Activated T-helper 1 cell treated with anti-CD3 and anti-CD28 coated beads, Interleukin-12 subunit alpha, Interleukin-12 subunit beta, Interleukin-2, Interleukin-4 antibody, amounts not matched to agents 30 ng/mL and 10 ng/mL and 1 ng/mL, durations not matched to agents 14 hours and 24 hours and 36 hours (primary cell): ENCODE data around the gene MAML3. TPM values are rescaled to one million over a fixed set of nuclear protein-coding genes. Genes with fewer than 3 reads are reported as not detected.
"Not testable (repeated sequence)": the region's sequence is repeated elsewhere in the genome, so short reads cannot be mapped to it uniquely, and the experiment has no call there.

ENCODE experiments used
- DNase-seq: peaks from one replicate; pipeline ENCODE4 v3.0.0; 2021; ENCODE audit warnings: low spot score
- H3K27ac Mint-ChIP-seq: one replicate; pipeline ENCODE4 v1.8.0; 2021; ENCODE audit warnings: mild to moderate bottlenecking, mixed read lengths
- H3K27me3 Mint-ChIP-seq: one replicate; pipeline ENCODE4 v1.8.0; 2022; ENCODE audit warnings: mild to moderate bottlenecking, moderate library complexity, mixed read lengths; ENCODE audit not compliant: insufficient read depth
- H3K36me3 Mint-ChIP-seq: one replicate; pipeline ENCODE4 v1.8.0; 2021; ENCODE audit warnings: low read depth, mixed read lengths
- H3K4me1 Mint-ChIP-seq: one replicate; pipeline ENCODE4 v1.8.0; 2021; ENCODE audit warnings: low read depth, mixed read lengths
- H3K4me3 Mint-ChIP-seq: one replicate; pipeline ENCODE4 v1.8.0; 2021; ENCODE audit warnings: mild to moderate bottlenecking, moderate library complexity, mixed read lengths
- H3K9me3 Mint-ChIP-seq: one replicate; pipeline ENCODE4 v1.8.0; 2021; ENCODE audit warnings: mixed read lengths
- intact Hi-C: fragments of 100-400 bp; cut with micrococcal nuclease; formaldehyde crosslinking; loops from one replicate; pipeline ENCODE4 v1.15.1; 2024
- total RNA-seq: library from RNA; stranded (reverse); gene quantifications from 2 replicates; pipeline ENCODE4 v1.2.3, GENCODE V29; 2022

The MAML3 gene
- total RNA-seq, 1 donor from 2014 or later: 0.47 TPM

- H3K36me3 Mint-ChIP-seq: no peaks in the 10 kb centered on the region
- no peak overlapping the region for H3K4me3 Mint-ChIP-seq
- H3K27ac Mint-ChIP-seq: no peak overlapping the region
- peaks cover 33% of the 10 kb centered on the region for H3K27me3 Mint-ChIP-seq
- no peak for DNase-seq
- no peaks in the 10 kb centered on the region for H3K4me1 Mint-ChIP-seq
- no peaks in the 10 kb centered on the region for H3K9me3 Mint-ChIP-seq
- intact Hi-C loops: no loop called here
These were observed 195.3 kb downstream of the MAML3 start for GRCh38 chr4:139958739-139959098.

DNA sequence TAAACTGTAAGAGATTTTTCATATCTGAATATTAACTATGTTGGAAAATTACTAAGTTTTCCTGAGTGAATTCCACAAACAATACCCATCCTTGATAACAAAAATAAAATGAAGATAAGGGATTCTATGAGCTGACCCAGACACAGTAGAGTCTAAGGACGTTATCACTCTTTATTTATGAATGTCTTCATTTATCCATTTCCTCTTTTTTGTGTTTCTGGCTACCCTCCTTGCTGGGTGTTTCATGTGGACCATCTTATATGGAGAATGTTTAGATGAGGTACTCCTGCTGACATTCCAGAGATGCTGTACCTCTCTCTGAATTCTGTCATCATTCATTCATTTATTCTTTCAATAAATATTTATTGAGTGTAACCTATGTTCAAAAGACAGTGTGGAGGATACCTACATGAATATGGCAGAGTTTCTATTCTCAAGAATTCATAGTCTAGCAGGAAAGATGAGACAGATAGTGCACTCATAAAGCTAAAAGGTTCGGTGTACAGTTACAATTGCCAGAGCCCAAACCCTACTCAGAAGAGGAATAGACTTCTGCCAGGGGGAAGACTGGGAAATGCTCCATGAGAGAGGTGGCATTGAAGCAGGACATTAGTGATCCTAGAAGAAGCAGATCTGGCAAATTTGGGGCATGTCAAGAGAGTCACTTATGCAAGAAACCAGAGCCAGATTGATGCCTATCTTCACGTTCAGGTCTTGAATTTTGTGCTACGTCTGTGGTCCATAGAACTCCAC lies 195.8 kb downstream of the MAML3 start:
- no peaks in the 10 kb centered on the region for H3K4me1 Mint-ChIP-seq
- no peak for DNase-seq
- H3K27me3 Mint-ChIP-seq: peaks cover 33% of the 10 kb centered on the region
- H3K27ac Mint-ChIP-seq: no peak overlapping the region
- no peak overlapping the region for H3K4me3 Mint-ChIP-seq
- no peaks in the 10 kb centered on the region for H3K36me3 Mint-ChIP-seq
- intact Hi-C loops: no loop called here
- no peaks in the 10 kb centered on the region for H3K9me3 Mint-ChIP-seq

DNA sequence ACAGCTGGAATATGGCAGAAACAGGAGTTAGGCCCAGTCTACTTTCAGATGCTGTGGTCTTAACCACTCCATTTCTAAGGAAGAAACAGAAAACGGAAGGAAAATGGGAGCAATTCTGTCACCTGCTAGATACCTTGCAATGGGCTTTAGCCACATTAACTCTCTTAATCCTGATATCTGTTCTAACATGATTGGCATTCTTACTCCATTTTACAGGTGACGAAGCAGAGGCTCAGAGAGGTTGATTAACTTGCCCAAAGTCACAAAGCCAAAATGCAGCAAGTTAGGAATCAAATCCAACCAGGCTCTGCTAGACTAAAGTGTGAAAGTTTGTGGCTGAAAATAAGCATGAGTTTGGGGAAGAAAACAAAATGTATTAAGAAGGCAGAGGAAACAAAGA lies 196.9 kb downstream of the MAML3 start:
- H3K27ac Mint-ChIP-seq: no peak overlapping the region
- H3K9me3 Mint-ChIP-seq: no peaks in the 10 kb centered on the region
- H3K4me1 Mint-ChIP-seq: peaks cover 4% of the 10 kb centered on the region
- H3K27me3 Mint-ChIP-seq: peaks cover 32% of the 10 kb centered on the region
- no peak for DNase-seq
- H3K36me3 Mint-ChIP-seq: peaks cover 1% of the 10 kb centered on the region
- H3K4me3 Mint-ChIP-seq: no peak overlapping the region
- intact Hi-C loops: no loop called here

DNA sequence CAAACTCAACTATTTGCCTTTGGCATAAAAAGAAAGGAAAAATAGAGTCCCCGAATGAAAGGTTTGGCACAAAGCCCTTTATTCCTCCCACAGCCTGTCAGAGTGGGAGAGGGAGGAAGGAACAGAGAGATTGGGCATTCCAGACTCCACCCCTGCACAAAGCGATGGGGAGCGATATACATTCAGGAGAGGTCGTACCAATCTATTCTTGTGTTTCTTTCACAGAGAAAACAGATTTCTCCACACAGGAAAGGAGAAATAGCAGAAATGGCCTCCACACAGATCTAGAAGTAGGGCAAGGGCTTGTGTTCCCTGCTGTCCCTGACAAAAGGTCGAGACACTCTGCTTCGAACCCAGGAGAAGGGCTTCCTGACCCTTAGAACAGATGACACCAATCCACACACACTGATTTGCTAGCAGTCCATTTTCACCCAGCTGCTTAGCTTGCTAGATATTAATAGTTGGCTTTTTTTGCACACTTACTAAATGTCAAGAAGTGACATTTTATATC lies 197.4 kb downstream of the MAML3 start:
- peaks cover 32% of the 10 kb centered on the region for H3K27me3 Mint-ChIP-seq
- H3K9me3 Mint-ChIP-seq: no peaks in the 10 kb centered on the region
- H3K4me3 Mint-ChIP-seq: no peak overlapping the region
- DNase-seq: no peak
- intact Hi-C loops: no loop called here
- no peak overlapping the region for H3K27ac Mint-ChIP-seq
- peaks cover 1% of the 10 kb centered on the region for H3K36me3 Mint-ChIP-seq
- H3K4me1 Mint-ChIP-seq: peaks cover 9% of the 10 kb centered on the region

- Mint-ChIP-seq H3K27ac (no peak overlapping the region), H3K9me3 (no peaks in the 10 kb centered on the region), H3K27me3 (peaks cover 32% of the 10 kb centered on the region), H3K4me3 (no peak overlapping the region), H3K4me1 (peaks cover 19% of the 10 kb centered on the region), H3K36me3 (peaks cover 1% of the 10 kb centered on the region)
- intact Hi-C loops: no loop called here
- DNase-seq: no peak
These were observed 198.4 kb downstream of the MAML3 start for GRCh38 chr4:139955600-139955999.

DNA sequence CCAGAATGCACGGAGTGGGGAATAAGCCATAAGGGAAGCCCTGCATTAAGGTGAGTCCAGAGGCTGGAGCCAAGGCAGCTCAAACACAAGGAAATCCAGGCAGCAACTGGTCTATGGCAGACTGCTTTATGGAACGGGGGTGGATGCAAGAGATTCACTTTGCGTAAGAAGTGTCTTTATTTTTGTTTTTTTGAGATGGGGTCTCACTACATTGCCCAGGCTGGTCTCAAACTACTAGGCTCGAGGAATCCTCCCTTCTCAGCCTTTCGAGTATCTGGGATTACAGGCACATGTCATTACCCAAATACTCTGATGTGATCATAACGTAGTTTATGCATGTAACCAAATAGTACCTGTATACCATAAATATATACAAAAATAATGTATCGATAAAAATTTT lies 199.5 kb downstream of the MAML3 start:
- Mint-ChIP-seq H3K4me1 (peaks cover 28% of the 10 kb centered on the region), H3K4me3 (no peak overlapping the region), H3K36me3 (peaks cover 3% of the 10 kb centered on the region), H3K27me3 (peaks cover 23% of the 10 kb centered on the region), H3K9me3 (peaks cover 4% of the 10 kb centered on the region), H3K27ac (no peak overlapping the region)
- DNase-seq: no peak
- intact Hi-C loops: loop anchor here (5.0 kb wide), 3 partner anchors 103 to 298 kb away; no protein-coding TSS in a partner anchor

DNA sequence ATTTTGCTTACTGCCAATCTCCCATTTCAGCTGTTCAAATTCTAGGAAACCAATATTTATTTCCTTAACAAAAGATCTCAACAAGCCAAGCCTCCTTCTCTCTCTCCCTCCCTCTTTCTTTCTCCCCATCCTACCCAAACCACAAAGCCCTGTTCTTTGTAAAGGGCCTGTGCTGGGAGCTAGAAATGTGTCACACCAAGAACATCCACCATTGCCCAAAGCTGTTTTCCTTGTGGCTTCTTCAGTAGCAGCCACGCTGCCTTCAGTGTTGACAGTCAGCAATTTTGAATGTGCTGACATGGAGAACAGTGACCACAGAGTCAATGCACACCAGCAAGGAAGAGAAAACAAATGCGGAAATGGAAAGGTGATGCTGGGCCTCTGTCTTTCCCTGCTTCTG lies 203.0 kb downstream of the MAML3 start:
- peaks cover 11% of the 10 kb centered on the region for H3K27me3 Mint-ChIP-seq
- peaks cover 49% of the 10 kb centered on the region for H3K4me1 Mint-ChIP-seq
- H3K4me3 Mint-ChIP-seq: peak overlapping the region; percentile 48
- intact Hi-C loops: loop anchor here (1.0 to 5.0 kb wide), 8 partner anchors 27 to 422 kb away; partner anchors contain the start of gene SCOC
- peak; percentile 21 for DNase-seq
- H3K27ac Mint-ChIP-seq: peak overlapping the region; percentile 85
- H3K36me3 Mint-ChIP-seq: peaks cover 3% of the 10 kb centered on the region
- peaks cover 4% of the 10 kb centered on the region for H3K9me3 Mint-ChIP-seq

GRCh38 chr4:139950568-139950967 lies 203.4 kb downstream of the MAML3 start:
- H3K9me3 Mint-ChIP-seq: peaks cover 4% of the 10 kb centered on the region
- intact Hi-C loops: loop anchor here (1.0 to 5.0 kb wide), 11 partner anchors 39 to 422 kb away; partner anchors contain the start of gene SCOC

DNA sequence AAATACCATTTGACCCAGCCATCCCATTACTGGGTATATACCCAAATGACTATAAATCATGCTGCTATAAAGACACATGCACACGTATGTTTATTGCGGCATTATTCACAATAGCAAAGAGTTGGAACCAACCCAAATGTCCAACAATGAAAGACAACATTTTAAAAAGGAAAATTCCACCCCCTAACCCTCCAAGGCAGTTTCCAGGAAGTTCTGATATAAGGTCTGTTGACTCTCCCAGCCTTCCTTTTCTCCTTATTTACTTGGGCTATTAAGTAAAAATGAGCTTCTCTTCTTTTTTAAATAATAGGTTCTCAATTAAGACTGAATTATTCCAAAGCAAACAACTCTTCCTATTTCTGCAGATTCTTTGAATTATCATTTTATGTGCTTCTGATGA lies 209.1 kb downstream of the MAML3 start:
- Mint-ChIP-seq H3K4me1 (peaks cover 25% of the 10 kb centered on the region), H3K27me3 (peaks cover 10% of the 10 kb centered on the region)
- DNase-seq, H3K4me3 Mint-ChIP-seq, H3K36me3 Mint-ChIP-seq, H3K27ac Mint-ChIP-seq, H3K9me3 Mint-ChIP-seq, intact Hi-C loops: not testable (repeated sequence)

More at GRCh38 chr4:139950568-139950967, 203.4 kb downstream of the MAML3 start:
- H3K36me3 Mint-ChIP-seq: peaks cover 3% of the 10 kb centered on the region
- peak; percentile 57 for DNase-seq
- peak overlapping the region; percentile 48 for H3K4me3 Mint-ChIP-seq
- H3K27me3 Mint-ChIP-seq: peaks cover 9% of the 10 kb centered on the region
- H3K4me1 Mint-ChIP-seq: peaks cover 49% of the 10 kb centered on the region
- peak overlapping the region; percentile 85 for H3K27ac Mint-ChIP-seq

GRCh38 chr4:139943277-139943676 lies 210.7 kb downstream of the MAML3 start:
- Mint-ChIP-seq H3K27me3 (peaks cover 10% of the 10 kb centered on the region), H3K4me1 (peaks cover 11% of the 10 kb centered on the region), H3K4me3 (no peak overlapping the region), H3K9me3 (no peaks in the 10 kb centered on the region), H3K36me3 (no peaks in the 10 kb centered on the region), H3K27ac (no peak overlapping the region)
- DNase-seq: no peak
- intact Hi-C loops: no loop called here

DNA sequence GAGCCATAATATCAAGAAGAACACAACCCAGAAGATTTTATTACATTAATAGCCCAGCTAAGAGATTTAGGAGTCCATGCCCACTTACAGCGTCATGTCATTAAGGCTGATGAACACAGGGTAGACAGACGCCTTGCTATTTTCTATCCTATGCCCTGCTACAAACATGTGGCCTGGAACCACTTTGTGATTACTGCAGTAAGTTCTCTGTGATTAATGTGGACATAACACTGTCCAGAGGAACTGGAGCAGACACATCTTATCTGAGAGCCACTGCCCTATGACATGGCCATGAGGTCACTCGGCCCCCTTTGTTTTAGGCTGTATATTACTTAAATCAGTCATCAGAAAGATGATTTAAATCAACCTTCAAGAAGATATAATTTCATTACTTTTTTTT lies 211.7 kb downstream of the MAML3 start:
- DNase-seq: no peak
- Mint-ChIP-seq H3K27me3 (peaks cover 12% of the 10 kb centered on the region), H3K27ac (no peak overlapping the region), H3K36me3 (no peaks in the 10 kb centered on the region), H3K4me1 (peaks cover 8% of the 10 kb centered on the region), H3K4me3 (no peak overlapping the region), H3K9me3 (no peaks in the 10 kb centered on the region)
- intact Hi-C loops: no loop called here

- no peaks in the 10 kb centered on the region for H3K9me3 Mint-ChIP-seq
These were observed 213.4 kb downstream of the MAML3 start for GRCh38 chr4:139940600-139940999.

DNA sequence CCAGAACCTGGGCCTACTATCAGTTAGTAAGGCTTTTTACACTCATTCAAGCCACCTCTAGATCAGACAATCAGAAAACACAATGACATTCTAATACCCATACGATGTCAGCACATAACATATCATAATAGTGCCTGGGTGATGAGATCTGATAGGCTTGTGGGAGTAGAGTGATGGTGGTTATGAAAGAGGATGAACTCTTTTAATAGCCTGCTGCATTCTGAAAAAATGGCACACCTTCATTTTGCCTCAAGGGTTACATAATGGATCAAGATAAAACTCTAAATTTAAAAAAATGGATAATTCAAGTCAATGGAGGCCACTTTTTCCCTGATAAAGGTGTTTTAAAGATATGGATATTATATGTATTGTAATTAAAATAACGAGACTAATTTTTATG lies 215.6 kb downstream of the MAML3 start:
- H3K4me3 Mint-ChIP-seq: no peak overlapping the region
- H3K27me3 Mint-ChIP-seq: peaks cover 13% of the 10 kb centered on the region
- H3K9me3 Mint-ChIP-seq: no peaks in the 10 kb centered on the region
- H3K27ac Mint-ChIP-seq: no peak overlapping the region
- no peaks in the 10 kb centered on the region for H3K4me1 Mint-ChIP-seq
- no peaks in the 10 kb centered on the region for H3K36me3 Mint-ChIP-seq
- DNase-seq: no peak
- intact Hi-C loops: no loop called here

More at GRCh38 chr4:139940600-139940999, 213.4 kb downstream of the MAML3 start:
- Mint-ChIP-seq H3K27me3 (peaks cover 10% of the 10 kb centered on the region), H3K4me3 (no peak overlapping the region), H3K4me1 (no peaks in the 10 kb centered on the region), H3K36me3 (no peaks in the 10 kb centered on the region), H3K27ac (no peak overlapping the region)
- no peak for DNase-seq
- intact Hi-C loops: no loop called here
